ENCODE data around the gene RASGRF1. TPM values are rescaled to one million over a fixed set of nuclear protein-coding genes. Genes with fewer than 3 reads are reported as not detected.

RASGRF1 gene
- total RNA-seq, 1 donor from 2014 or later, result not detected

- ATAC-seq, result no peak
- DNase-seq (ENCODE audit: missing footprints), result no peak
- intact Hi-C loops (cut with DNase I), result no loop called here
Observed at GRCh38 chr15:78913012-78913411, 177.6 kb downstream of the RASGRF1 start.

GRCh38 chr15:78912316-78912715 lies 178.3 kb downstream of the RASGRF1 start:
- no peak for ATAC-seq
- intact Hi-C loops (cut with DNase I), result no loop called here

GRCh38 chr15:78910271-78910670 lies 180.3 kb downstream of the RASGRF1 start:
- intact Hi-C loops (cut with DNase I), result no loop called here
- no peak for ATAC-seq
- no peak for DNase-seq (ENCODE audit: missing footprints)

More at GRCh38 chr15:78912316-78912715, 178.3 kb downstream of the RASGRF1 start:
- no peak for DNase-seq (ENCODE audit: missing footprints)

Other genes with a start within 250 kb of the RASGRF1 start
- 333 TPM for gene MORF4L1, start 217.9 kb downstream of the RASGRF1 start, total RNA-seq
- 67.8 TPM for gene CTSH, start 145.7 kb downstream of the RASGRF1 start, total RNA-seq
- 0.11 TPM for gene ANKRD34C, start 191.9 kb upstream of the RASGRF1 start, total RNA-seq
- 19.3 TPM for gene TMED3, start 220.3 kb upstream of the RASGRF1 start, total RNA-seq

Measured in Right ventricle myocardium inferior (tissue), 1 donor.